NAMALWA (cell line): ENCODE results near the gene SHLD2.
A peak's percentile ranks its signal among the peaks of the same experiment; 100 is the strongest.
"Not testable (repeated sequence)": the region's sequence is repeated elsewhere in the genome, so short reads cannot be mapped to it uniquely, and the experiment has no call there.

Source experiments
- DNase-seq: peaks from one replicate; pipeline ENCODE4 v3.0.0-alpha.2; 2015; ENCODE audit warnings: low spot score

SHLD2 gene

DNA sequence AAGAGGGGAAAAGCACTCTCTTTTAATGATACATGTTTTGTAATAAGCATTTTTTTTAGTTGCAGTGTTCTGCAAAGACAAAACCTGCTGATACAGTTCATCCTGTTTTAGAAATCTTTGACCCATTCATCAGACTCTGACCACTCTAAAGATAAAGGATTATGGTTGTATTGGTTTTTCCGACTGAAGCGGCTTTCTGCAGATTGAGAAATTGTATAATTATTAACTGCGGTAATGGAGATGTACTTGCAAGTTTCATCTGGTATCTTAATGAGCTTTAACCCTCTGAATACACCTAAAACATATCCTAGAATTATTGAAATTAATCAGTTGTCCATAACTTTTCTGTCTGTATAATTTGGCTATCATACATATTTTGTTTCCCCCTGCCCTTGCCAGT is 50.6 kb downstream of the SHLD2 start:
- DNase-seq = not testable (repeated sequence)

DNA sequence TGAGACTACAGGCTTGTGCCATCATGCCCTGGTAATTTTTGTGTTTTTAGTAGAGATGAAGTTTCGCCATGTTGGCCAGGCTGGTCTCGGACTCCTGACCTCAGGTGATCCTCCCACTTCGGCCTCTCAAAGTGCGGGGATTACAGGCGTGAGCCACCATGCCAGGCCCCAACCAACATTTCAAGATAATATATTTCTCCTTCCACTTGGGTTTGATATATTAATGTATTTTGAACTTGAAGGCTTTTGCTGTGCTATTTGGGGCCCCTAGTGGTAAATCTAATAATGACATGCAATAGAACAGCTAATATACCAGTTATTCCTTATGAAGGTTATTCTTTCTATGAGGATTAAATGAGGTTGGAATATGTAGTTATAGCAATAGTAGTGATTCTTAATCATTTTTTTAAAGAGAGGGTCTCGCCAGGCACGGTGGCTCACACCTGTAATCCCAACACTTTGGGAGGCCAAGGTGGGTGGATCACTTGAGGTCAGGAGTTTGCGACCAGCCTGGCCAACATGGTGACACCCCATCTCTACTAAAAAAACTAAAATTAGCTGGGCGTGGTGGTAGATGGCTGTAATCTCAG is 54.1 kb downstream of the SHLD2 start:
- not testable (repeated sequence) for DNase-seq

DNA sequence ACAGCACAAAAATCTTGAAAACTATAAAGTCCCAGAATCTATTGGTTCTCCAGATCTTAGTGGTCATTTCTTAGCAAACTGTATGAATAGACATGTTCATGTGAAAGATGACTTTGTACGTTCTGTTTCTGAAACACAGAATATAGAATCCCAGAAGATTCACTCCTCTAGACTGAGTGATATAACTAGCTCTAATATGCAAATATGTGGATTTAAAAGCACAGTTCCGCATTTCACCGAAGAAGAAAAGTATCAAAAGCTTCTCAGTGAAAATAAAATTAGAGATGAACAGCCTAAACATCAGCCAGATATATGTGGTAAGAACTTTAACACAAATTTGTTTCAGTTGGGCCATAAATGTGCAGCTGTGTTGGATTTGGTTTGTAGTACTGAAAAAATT is 56.5 kb downstream of the SHLD2 start:
- DNase-seq = not testable (repeated sequence)

DNA sequence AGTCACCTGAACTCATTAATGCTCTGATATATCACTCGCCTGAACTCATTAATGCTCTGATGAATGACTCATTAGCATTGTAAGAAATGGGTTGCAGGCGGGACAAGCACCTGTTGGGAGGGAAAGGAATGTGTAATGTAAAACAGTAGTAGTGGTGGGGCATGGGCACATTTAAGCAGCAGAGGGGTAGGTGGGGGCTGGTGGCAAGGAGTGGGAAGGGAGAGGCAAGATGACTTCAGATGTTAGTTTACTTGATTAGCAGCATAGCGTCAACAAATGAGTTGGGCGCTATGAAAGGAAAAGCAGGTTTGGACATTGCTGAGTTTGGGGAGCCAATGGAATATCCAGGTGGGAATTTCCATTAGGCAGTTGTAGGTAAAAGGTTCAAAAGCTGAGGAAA is 61.8 kb downstream of the SHLD2 start:
- not testable (repeated sequence) for DNase-seq

DNA sequence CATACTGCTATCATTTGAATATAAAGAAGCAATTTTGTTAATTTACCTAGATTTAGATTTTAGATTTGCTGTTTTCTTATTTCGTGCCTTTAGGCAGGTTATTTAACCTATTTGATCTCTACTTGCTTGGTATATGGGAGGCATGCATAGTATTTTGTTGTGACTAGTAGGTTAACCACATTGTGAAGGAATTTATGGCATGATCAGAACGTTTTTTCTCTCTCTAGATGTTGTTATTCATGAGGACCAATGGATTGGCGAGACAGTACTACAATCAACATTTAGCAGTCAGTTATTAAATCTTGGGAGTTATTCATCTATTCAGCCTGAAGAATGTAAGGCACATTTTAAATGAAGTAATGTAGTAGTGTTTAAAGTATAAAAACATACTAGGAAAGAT is 62.8 kb downstream of the SHLD2 start:
- not testable (repeated sequence) for DNase-seq

DNA sequence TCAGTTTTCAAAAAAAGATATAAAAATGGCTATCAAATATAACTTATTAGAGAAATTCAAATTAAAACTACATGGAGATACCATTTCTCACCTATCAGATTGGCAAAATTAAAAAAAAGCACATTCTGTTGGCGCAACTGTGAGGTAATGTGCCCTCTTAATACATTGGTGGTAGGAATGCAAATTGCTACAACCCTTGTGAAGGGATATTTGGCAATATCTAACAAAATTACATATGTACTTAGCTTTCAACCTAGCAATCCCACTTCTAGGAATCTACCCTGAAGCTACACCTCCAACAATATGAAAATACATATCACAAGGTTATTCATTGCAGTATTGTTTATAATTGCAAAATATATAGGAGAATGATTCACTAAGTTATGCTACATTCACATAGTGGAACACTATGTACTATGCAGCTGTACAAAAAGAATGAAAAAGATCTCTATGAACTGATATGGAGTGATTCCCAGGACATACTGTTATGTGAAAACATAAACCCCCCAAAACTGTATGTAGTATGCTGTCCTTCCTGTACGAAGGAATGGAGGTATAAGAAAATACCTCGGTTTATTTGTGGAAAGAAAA is 67.8 kb downstream of the SHLD2 start:
- DNase-seq = not testable (repeated sequence)

DNA sequence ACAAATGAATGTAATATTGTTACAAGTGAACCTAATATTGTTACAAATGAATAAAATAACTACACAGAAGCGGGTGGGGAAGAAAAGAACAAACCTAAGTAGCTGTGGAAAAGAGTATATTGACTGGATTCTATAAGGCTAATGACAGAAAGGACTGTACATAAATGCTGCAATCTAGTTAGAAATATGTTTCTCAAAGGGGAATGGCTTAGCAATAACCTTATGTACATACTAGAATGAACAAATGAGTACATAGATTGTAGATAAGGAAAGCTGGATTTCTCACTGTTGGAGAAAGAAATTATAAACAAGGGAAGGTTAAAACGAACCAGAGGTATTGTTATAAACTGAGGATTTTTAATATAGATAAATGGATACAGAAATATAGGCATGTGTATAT is 68.4 kb downstream of the SHLD2 start:
- DNase-seq = not testable (repeated sequence)

DNA sequence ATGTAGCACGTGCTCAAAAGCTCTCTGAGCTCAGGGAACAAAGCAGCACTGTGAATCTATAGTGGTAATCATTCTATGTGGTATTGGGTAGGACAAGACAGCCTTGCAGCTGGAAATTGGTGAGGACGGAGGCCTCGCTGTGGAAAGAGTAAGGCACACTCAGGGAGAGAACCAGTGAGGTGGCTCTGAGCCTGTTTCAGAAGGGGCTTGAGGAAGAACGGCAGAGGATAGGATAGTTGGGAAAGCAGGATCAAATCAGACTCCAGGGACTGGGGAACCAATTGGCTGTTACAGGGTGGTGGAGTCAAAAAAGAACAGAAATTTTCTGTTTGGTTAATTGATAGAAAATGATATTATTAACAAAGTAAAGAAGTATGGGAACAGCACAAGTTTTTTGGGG is 74.9 kb downstream of the SHLD2 start:
- not testable (repeated sequence) for DNase-seq

DNA sequence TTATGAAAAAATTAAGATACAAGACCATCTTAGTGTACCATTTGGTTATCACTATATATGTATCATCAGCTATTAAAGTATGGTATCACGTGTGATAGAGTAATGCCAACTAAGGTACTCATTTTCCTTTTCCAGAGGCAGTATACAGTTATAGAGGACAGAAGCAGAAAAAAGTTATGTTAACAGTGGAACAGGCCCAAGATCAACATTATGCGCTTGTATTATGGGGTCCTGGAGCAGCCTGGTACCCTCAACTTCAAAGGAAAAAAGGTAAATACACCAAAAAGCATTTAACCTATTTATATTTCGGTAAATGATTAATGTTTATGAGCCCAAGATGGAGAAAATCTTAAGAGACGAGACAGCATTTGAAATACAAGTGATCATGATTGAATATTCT is 75.7 kb downstream of the SHLD2 start:
- not testable (repeated sequence) for DNase-seq

DNA sequence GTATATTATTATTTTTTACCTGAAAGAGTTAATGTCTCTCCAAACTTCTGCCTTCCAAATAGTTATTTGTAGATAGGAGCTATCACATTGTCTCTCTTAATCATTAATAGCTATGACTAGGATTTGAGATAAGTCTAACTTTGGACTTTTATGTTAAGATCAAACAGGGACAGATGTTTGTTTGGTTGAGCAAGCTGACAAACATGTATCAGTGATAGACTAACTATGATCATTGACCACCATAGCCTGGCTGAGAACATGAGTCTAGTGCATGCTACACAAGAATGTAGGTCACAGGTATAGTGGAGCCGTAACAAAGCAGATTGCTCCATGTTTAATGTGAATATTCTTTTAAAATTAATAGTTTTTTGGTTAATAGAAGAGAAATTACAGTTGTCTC is 76.7 kb downstream of the SHLD2 start:
- DNase-seq = not testable (repeated sequence)

DNA sequence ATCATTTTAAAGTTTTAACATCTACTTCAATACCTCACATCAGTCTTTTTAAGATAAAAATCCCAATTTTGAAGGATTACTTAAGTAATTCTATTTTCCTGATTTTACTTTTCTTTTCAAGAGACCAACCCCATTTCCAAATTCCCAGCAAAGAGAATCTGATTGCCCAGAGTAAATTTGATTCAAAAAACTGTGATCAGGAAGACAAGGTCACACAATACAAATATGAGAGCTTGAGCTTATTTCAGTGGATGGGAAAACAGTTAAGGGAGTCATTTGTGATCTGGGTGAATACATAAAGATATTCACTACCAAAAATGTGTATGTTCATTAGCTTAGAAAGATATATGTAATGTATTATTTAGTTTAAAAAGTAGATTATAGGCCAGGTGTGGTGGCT is 77.2 kb downstream of the SHLD2 start:
- DNase-seq = not testable (repeated sequence)

DNA sequence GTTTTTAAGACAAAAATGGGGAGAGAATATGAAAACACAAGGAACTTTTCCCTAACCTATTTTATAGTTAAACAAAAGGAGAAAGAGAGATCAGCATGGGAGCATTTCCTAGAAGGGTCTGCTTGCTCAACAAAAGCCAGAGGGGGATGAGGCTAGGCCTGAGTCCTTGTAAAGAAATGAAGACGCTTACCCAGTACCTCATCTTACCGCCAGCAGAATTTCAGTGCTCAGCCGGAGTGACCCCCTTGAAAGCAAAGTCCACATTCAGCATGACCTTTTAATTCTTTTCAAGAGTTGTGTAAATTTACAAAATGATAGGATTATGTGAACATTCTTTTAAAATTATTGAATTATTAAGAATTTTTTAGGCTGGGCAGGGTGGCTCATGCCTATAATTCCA is 82.6 kb downstream of the SHLD2 start:
- not testable (repeated sequence) for DNase-seq

DNA sequence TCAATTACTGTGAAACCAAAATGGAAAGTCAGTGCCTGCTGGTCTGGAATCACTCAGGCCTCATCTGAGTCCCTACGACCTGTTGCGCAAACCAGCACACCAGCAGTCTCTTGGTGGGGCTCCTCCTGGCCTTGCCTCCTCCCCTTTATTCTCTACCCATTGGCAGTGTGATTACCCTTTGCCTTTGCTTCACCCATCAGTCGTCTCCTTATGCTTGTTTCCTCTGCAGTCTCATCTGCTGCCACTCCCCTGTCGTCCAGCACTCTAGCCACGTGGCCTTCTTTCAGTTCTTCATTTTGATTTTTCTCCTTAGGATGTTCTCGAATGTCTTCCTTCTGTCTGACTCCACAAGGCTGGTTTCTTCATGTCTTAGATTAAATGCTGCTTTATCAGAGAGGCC is 89.4 kb downstream of the SHLD2 start:
- peak; percentile 41 for DNase-seq

DNA sequence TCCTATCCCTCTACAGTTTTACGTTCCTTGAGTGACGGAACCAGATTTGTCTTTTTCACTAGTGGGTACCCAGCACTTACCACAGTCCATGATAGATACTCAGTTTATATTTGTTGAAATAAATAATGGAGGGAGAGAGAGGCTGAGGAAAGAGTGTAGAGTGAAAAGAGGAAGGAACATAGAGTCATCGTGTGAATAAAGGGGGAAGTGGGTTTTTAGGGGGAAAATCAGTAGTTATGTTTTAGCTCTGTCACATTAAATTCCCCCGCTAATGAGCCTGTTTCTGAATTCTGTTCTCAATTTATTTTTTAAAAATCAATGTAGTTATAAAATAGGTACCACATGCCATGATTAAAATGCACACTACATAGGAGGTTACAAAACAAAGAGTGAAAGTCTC is 91.0 kb downstream of the SHLD2 start:
- DNase-seq = not testable (repeated sequence)

DNA sequence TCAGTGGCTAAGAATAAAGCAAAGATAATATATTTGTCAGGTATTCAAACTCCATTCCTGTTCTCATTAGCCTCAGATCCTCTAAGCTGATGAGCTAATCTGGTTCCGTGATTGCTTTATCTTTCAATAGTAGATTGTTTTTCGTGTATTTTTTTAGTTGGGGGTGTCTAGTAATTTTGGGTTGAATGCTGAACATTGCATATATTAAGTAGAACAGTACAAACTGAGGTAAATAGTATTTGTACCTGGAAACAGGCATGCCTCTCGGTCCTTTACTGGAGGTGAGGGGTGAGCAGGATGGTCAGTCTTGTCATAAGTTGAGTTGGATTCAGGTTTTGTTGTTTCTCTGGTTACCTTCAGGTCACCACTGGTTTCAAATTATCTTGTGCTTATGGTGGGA is 92.6 kb downstream of the SHLD2 start:
- not testable (repeated sequence) for DNase-seq

DNA sequence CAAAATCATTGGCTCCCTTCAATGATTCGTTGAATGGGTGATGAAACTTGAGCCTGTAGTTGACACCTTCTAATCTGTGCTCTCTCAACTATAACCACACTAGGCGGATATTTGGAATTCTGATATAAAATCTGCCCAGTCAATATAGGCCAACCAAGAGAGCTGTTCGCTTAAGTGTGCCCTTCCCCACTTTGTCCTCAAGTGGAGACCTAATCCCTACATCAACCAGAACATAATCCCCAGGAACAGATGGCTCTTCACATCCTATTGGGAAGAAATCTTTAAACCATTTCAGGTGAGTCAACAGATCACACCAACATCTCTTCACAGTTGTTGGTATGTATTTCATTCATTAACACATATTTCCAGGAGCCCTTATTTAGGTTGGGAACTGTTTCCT is 96.8 kb downstream of the SHLD2 start:
- not testable (repeated sequence) for DNase-seq

DNA sequence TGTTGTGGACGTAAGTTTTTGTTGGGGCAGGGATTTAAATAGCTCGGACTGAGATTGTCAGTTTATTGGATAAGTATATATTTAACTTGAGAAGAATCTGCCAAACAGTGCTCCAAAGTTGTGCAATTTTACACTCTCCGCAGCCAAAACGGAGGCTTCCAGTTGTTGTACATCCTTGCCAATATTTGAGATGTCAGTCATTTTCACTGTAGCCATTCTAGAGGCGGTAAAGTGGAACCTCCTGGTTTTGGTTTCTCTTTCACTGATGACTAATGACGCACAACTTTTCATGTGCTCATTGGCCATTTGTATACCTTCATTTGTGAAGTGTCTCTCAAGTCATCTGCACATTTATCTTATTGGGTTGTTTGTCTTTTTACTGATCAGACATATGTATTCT is 105.9 kb downstream of the SHLD2 start:
- peak; percentile 77 for DNase-seq

DNA sequence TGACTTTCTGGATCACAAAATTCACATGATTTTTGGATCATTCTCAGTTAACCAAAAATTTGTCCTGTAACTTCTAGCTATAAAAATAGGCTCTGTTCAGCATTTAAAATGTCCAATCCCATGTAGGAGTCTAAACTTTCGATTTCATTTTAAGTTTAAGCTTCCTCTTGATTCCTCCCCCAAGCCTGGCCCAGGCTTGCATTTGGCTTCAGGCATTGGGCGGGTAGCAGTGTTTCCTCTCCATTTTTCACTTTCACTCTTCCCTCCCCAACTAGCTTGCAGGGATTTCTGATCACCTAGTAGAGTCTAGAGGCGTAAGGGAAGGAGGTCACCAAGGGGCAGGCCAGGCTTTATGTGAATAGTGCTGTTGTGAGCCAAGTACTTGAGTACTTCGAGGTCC is 109.8 kb downstream of the SHLD2 start:
- not testable (repeated sequence) for DNase-seq

DNA sequence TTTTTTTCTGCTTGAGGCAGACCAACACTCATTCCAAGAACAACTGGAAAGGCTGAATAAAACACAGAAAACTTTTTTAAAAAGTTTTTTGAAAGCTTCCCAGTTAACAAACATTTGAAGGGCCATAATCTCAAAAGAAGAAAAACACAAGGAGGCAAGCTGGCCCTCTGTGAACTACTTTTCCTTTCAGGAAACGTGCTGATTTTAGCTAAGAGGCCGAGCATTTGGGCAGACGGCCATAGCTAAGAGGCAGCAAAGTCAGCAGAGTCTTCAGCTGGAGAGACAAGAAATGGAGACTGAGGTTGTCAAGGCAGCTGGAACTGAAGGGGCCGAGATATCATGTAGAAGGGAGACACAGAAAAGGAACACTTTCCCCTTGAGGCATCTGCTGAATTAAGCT is 111.9 kb downstream of the SHLD2 start:
- not testable (repeated sequence) for DNase-seq

DNA sequence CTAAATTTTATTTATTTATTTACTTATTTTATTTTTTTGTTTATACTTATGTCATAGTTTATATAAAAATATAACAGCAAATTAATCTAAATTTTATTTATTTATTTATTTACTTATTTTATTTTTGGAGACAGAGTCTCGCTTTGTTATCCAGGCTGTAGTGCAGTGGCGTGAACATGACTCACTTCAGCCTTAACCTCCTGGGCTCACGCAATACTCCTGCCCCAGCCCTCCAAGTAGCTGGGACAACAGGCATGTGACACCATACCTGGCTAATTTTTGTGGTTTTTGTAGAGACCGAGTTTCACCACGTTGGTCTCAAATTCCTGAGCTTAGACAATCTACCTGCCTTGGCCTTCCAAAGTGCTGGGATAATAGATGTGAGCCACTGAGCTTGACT is 115.3 kb downstream of the SHLD2 start:
- DNase-seq = not testable (repeated sequence)

DNA sequence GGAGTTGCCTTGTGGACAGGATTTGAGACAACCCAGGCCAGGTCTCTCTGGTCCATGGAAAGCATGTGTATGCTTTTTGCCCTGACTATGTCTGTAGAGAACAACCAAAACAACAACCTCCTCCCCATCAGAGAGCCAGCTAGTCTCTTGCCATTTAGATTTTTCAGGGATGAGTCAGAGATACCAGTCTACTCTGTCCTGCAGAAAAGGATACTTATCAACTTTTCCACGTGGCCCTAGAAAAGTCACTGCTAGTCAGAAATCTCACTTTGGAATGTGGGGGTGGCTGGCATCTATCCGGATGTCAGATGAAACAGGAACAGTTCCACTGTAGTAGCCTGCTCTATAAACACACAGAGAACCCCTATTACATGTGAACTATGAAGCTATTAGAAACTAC is 116.8 kb downstream of the SHLD2 start:
- not testable (repeated sequence) for DNase-seq

DNA sequence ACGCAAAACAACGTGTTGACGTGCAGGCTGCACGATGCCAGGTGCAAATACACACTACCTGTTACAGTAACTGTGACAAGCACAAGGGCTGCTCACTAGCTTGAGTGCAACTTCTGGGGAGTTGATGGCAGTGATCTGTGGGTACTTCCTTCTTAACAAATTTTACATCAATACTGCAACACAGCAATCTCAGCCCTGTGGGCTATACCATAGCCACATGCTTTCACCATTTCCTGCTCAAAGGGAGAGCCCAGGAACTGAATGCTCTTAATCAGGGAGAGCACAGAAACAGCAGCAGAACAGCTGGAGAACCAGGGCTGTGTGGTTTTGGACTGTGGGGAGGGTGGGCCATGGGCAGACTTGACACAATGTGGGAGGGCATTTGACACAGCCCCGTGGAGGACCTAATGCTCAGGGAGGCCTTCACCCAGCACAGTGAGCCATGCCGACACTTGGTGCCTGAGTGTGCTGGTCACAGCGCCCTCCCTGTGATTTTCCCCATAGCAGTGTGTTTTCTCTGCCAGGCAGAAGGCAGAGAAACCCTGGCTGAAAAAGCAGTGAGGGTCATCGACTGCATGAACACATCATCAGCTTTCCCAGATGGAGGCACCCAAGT is 118.3 kb downstream of the SHLD2 start:
- not testable (repeated sequence) for DNase-seq

DNA sequence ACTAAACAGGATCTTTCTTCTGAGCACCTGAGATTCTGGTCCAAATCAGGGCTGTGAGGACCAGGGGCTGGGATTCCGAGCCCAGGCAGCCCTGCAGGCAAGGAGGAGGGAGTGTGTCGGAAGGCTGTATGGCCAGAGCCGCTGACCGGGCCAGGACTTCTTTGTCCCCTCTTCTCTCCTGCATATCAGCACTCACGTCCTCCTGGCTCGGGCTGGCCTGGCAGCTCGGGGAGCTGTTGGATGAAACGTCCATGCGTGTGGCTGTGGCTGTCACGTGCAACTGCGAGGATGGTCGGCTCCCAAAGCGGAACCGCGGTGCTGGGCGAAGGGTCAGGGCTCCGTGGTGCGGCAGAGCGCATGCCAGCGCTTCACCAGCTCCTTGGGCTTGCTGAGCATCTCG is 118.8 kb downstream of the SHLD2 start:
- not testable (repeated sequence) for DNase-seq

DNA sequence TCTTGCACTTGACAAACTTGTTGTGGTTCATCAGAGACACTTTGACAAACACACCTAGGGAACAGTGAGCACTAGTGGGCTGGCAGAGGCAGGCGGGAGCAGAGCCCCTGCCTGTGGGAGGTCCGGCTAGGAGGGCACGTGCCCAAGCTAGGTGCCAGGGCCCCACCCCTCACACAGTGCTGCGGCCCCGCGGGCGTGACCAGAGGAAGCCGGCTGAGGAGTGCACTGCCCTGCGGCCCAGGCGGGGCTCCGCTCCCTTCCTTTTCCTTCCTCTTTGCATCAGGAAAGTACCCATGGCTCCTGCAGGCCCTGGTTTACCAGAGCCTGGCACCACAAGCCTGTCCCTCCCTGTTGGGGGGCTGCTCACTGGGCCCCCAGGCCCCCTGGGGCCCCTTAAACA is 121.1 kb downstream of the SHLD2 start:
- not testable (repeated sequence) for DNase-seq
